Fibroblast of mammary gland (primary cell): Measurements from ENCODE around the gene PCBP1.
A peak's percentile ranks its signal among the peaks of the same experiment; 100 is the strongest.
"Not testable (repeated sequence)": the region's sequence is repeated elsewhere in the genome, so short reads cannot be mapped to it uniquely, and the experiment has no call there.

Source experiments
- DNase-seq: peaks from one replicate; pipeline ENCODE4 v3.0.0-alpha.2; 2010; ENCODE audit warnings: low read depth
- H3K4me3 ChIP-seq: 2 replicates; pipeline ENCODE4 v1.5.1; 2011; ENCODE audit warnings: low read depth, mild to moderate bottlenecking, low read length, moderate library complexity; ENCODE audit not compliant: control insufficient read depth
- TF ChIP-seq, protein P1 (sequence below): conservative IDR thresholded peaks from 2 replicates; pipeline ENCODE4 v1.5.1; 2011; ENCODE audit warnings: low read depth, low read length, inconsistent platforms; ENCODE audit not compliant: control insufficient read depth, insufficient read depth

The PCBP1 gene

DNA sequence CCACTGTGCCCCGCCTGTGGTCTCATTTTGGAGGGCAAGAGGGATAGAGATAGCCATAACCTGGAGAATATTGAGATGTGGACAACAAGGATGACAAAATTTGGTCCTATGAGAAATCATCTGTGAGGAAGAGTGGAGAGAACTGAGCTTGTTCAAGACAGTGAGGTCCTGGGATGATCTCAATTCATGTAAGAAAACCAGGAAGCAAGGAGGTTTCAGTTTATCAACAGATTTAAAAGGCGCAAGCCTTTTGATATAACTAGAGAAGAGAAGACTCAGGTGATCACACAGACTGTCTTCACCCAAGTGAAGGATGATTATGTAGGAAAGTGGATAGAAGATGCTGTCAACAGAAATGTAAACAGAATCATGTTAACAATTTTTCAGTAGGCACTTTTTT lies 39.1 kb downstream of the PCBP1 start:
- no peak for DNase-seq
- TF ChIP-seq, protein P1, sequence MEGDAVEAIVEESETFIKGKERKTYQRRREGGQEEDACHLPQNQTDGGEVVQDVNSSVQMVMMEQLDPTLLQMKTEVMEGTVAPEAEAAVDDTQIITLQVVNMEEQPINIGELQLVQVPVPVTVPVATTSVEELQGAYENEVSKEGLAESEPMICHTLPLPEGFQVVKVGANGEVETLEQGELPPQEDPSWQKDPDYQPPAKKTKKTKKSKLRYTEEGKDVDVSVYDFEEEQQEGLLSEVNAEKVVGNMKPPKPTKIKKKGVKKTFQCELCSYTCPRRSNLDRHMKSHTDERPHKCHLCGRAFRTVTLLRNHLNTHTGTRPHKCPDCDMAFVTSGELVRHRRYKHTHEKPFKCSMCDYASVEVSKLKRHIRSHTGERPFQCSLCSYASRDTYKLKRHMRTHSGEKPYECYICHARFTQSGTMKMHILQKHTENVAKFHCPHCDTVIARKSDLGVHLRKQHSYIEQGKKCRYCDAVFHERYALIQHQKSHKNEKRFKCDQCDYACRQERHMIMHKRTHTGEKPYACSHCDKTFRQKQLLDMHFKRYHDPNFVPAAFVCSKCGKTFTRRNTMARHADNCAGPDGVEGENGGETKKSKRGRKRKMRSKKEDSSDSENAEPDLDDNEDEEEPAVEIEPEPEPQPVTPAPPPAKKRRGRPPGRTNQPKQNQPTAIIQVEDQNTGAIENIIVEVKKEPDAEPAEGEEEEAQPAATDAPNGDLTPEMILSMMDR, result no peak
- H3K4me3 ChIP-seq, result no peak overlapping the region

DNA sequence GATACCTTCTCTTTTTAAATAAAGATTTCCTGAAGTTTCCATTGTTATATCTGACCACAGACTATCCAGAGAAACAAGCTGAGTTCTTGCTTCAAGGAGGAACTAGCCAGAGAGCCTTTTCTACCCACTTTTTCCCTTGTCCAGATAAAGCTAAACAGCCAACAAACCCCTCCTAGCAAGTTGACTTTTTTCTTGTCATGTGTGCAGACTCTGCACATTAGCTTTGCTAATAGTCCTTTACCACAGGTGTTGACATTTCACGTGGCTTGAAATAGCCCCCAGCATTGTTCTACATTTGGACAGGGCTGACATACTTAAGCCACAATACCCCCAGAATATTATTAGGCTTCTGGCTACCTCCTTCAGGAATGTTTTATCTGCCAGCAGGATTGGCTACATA lies 40.7 kb downstream of the PCBP1 start:
- TF ChIP-seq, protein P1, result no peak
- no peak overlapping the region for H3K4me3 ChIP-seq
- no peak for DNase-seq

DNA sequence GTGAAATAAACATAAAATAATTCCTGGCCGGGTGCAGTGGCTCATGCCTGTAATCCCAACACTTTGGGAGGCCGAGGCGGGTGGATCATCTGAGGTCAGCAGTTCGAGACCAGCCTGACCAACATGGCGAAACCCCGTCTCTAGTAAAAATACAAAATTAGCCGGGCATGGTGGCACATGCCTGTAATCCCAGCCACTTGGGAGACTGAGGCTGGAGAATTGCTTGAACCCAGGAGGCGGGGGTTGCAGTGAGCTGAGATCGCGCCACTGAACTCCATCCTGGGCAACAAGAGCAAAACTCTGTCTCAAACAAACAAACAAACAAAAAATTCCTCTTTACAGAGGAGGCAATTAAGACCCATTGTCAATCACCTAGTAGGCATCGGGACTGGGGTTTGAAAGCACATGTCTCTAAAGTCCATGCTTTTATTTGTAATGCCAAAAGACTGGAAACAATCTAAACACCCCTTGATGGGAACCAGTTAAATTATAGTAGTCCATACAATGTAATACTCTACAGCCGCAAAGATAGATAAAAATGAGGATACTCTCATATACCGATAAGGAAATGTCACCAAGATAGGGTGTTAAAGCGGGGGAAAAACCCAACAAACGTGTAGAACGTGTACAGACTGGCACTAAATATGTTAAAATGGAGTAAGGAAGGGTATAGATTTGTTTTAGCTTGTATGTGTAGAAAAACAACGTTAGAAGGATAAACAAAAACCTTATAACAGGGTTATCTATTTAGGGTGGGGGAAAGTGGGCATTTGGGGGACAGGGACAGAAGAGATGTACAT lies 44.3 kb downstream of the PCBP1 start:
- H3K4me3 ChIP-seq, result not testable (repeated sequence)

DNA sequence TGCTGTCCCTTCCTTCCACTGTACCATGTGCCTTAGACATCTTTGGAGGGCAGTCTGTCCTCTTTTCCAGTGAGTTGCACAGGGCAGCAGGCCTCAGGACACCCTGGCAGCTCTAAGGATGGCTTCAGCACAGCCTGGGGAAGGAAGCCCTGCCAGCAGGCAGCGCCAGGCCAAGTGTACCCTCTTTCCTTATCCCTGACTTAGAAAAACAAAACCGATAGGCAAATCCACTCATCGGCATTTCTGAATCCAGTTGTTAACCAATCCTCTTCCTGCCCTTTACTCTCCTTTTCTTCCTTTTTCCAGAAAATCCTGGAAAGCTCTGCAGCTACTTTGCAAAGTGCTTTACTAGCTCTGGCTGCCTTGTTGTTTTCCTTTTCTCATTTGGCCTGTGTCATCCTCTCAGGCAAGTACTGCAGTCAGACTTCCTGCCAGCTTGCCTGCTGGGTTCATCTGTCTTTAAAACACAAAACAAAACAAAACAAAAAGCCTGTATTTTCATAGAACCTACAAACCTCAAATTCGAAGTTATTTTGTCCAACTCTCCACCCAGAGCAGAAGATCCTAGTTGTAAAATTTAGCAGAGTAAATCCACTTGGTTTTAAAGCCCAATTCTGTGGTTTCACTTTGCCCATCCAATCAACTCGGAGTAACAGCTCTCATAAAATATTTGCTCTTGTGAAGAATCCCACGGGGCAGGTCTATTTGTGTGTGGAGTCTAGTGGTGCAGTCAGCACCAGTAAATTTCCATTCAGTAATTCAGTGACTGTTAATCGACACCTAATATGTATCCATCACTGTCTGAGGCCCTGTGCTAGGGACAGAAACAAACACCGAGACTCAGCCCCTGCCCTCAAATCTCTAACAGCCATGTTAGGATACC lies 45.2 kb downstream of the PCBP1 start:
- DNase-seq, result peak; percentile 76
- TF ChIP-seq, protein P1, result no peak
- H3K4me3 ChIP-seq, result peak overlapping the region; percentile 27

More for the DNA sequence above, 44.3 kb downstream of the PCBP1 start:
- DNase-seq, result not testable (repeated sequence)

DNA sequence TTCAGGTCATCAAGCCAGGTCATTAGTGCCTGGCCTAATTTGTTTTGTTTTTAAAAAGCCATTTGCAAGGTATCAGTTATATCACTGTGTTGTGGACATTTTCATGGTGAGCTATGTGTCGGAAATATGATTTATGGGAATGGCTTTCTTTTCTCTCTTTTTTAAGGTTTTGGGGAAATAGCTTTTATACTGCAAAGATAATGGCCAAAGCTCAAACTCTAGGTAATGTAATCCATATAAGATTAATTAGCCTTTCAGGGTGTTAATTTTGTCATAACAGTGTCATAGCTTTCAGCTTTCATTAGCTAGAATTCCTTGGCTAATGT lies 45.8 kb downstream of the PCBP1 start:
- no peak for DNase-seq
- no peak overlapping the region for H3K4me3 ChIP-seq
- TF ChIP-seq, protein P1, result no peak

DNA sequence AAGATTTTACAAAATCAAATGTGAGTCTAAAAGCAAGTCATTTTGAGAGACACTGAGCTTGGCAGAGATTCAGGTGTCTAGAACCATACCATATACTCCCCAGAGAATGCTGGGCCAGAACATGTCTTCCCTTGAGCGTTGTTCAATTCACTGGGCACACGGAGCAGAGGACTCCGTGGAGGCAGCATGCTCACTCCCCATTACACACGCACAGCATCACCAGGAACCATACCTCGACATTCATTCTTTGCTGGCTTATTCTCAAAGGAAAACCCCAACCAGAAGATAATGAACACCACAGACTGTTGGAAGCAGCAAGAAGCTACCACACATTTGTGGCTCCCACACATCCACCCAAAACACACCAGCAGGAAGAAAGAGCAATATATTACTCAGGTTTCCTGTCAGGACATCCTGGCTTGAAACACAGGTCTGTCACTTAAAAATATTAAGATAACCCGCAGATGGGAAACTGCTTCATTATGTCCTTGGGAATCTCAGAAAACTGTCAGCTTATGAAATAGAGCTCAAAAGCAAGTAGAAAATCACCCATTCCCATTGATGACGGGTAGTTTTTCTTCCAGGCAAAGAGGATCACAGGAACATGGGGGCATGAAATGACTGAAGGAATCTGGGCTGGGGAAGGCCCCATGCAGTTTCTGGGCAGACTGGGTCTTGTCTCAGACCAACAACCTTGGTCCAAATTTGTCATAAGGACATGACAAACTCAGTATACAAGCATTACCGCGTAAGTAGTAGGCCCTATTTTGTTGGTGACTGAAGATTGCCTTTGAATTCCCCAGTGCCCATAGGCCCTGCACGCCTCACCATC lies 46.4 kb downstream of the PCBP1 start:
- TF ChIP-seq, protein P1, result no peak
- DNase-seq, result no peak
- H3K4me3 ChIP-seq, result no peak overlapping the region

DNA sequence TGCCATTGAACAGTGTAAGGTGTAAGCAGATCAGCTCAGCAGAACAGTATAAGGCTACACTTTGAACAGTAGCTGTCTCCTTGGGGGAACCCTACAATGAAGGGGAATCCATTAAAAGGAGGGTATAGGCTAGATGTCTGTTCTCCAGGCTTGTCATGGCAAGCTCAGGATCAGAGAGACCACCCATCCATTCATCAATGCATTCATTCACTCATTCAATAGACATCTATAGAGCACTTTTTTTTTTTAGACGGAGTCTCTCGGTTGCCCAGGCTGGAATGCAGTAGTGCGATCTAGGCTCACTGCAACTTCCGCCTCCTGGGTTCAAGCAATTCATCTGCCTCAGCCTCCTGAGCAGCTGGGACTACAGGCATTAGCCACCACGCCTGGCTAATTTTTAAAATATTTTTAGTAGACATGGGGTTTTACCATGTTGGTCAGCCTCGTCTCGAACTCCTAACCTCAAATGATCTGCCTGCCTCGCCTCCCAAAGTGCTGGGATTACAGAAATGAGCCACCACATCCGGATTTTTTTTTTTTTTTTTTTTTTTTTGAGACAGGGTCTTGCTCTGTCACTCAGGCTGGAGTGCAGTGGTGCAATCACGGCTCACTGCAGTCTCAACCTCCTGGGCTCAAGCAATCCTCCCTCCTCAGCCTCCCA lies 47.2 kb downstream of the PCBP1 start:
- DNase-seq, H3K4me3 ChIP-seq: not testable (repeated sequence)
